Sigmoid colon (tissue), 7 donors: Measurements from ENCODE around the gene RABGAP1L. TPM values are rescaled to one million over a fixed set of nuclear protein-coding genes. Genes with fewer than 3 reads are reported as not detected.

Experiments used
- DNase-seq: peaks from one replicate; pipeline ENCODE4 v3.0.0-alpha.2; 2019
- H3K27ac ChIP-seq, 4 donors: fragments of 200-600 bp; sonication (generic); one replicate each; pipeline ENCODE4 v1.5.1; 2016 to 2019; ENCODE audit warnings: mild to moderate bottlenecking in 1 of 4
- H3K27me3 ChIP-seq, 3 donors: fragments of 200-600 bp; sonication (generic); one replicate each; pipeline ENCODE4 v1.5.1; 2019; ENCODE audit warnings: mild to moderate bottlenecking in 1 of 3
- H3K36me3 ChIP-seq, 4 donors: fragments of 200-600 bp; sonication (generic); one replicate each; pipeline ENCODE4 v1.5.1; 2016 to 2019
- H3K4me1 ChIP-seq, 4 donors: fragments of 200-600 bp; sonication (generic); one replicate each; pipeline ENCODE4 v1.5.1; 2017 to 2019
- H3K4me3 ChIP-seq, 4 donors: fragments of 200-600 bp; sonication (generic); one replicate each; pipeline ENCODE4 v1.5.1; 2017 to 2019; ENCODE audit warnings: mild to moderate bottlenecking in 2 of 4, moderate library complexity in 1 of 4
- H3K9me3 ChIP-seq, 4 donors: fragments of 200-600 bp in 3 of 4; sonication (generic) in 3 of 4; one replicate each; pipeline versions ENCODE4 v1.5.1 to v1.6.1; 2013 to 2019
- CTCF ChIP-seq, 4 experiments: fragments of 450-650 bp in 3 of 4; fragments of 200-600 bp in 1 of 4; IDR thresholded peaks; one replicate each; pipeline ENCODE4 v1.5.1; 2016 to 2019; ENCODE audit warnings: antibody characterized with exemption in 4 of 4, mild to moderate bottlenecking in 3 of 4, moderate library complexity in 2 of 4
- EP300 ChIP-seq, 4 donors: sonication (generic); formaldehyde crosslinking; IDR thresholded peaks; one replicate each; pipeline ENCODE4 v1.6.1; 2017; ENCODE audit warnings: antibody characterized with exemption in 4 of 4
- POLR2A ChIP-seq, 2 donors: fragments of 450-650 bp; IDR thresholded peaks; one replicate each; pipeline ENCODE4 v1.6.1; 2016; ENCODE audit warnings: antibody characterized with exemption in 2 of 2, mild to moderate bottlenecking in 2 of 2, moderate library complexity in 2 of 2
- POLR2AphosphoS5 ChIP-seq, 4 donors: sonication (generic); formaldehyde crosslinking; IDR thresholded peaks; one replicate each; pipeline ENCODE4 v1.6.1; 2017; ENCODE audit warnings: antibody characterized with exemption in 4 of 4
- WGBS, 2 donors: extraction: QIAGEN DNeasy Blood & Tissue Kit; methylation state at CpG; one replicate each; pipeline ENCODE4 v1.1.7; 2013; 5-methylcytosine and 5-hydroxymethylcytosine counted together
- intact Hi-C: fragments of 100-400 bp; cut with DNase I; formaldehyde crosslinking; loops from one replicate; pipeline ENCODE4 v1.15.1; 2023
- polyA plus RNA-seq, 3 donors: library from polyadenylated mRNA; stranded (reverse); fragments of 200-250 nt; gene quantifications; one replicate each; pipeline ENCODE4 v1.2.3, GENCODE V29; 2013
- total RNA-seq, 4 donors: library from RNA; depleted of rRNA; stranded (reverse); fragments of >200 nt; gene quantifications; one replicate each; pipeline ENCODE4 v1.1.0, GENCODE V29; 2016
- donor health status: healthy with polysubstance abuse.
- donor health status: Bipolar disorder and iron deficiency.
- donor health status: healthy.

RABGAP1L gene
- total and polyA plus RNA-seq, 7 donors, result 25.2 to 42.9 (median 35.4) TPM

DNA sequence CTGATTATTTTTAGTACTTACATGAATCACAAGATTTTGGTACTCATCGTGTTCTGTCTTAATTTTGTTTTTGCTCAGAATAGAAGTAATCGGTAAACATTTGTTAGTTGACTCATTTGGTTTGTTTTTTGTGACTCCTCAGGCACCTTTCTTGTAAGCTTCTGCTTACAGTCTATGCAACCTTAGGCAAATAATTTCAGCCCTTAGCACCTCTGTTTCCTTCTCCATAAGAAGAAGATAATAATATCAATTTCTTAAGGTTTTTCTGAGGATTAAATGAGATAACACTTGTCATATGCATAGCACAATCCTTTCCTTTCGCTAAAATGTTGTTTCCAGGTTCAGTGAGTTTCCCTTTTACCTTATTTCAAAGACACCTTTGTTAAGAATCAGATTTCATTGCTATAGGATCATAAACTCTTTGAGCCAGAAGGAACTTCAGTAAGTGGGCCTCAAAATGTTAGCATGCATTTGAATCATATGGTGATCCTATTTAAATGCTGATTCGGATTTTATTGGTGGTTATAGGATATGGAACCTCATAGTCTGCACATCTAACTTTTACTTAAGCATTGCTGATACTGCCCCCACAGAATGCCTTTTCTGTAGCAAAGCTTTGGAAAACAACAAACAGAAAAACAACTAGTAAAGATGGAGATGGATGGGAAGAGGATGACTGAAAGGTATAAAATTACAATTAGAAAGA is 567.7 kb downstream of the RABGAP1L start:
- intact Hi-C loops, result no loop called here
- Histone ChIP-seq H3K4me1 (no peaks in the 10 kb centered on the region), H3K36me3 (no peaks in the 10 kb centered on the region), H3K9me3 (no peaks in the 10 kb centered on the region), H3K27ac (no peak overlapping the region), H3K27me3 (no peaks in the 10 kb centered on the region), H3K4me3 (no peak overlapping the region)
- 47 to 69% methylated on average over 4 of the region's 4 CpGs for WGBS, 2 donors
- TF ChIP-seq EP300 (IDR thresholded peaks at IDR 0.05), result no peak
- TF ChIP-seq POLR2A (IDR thresholded peaks at IDR 0.05), result no peak
- no peak for DNase-seq

GRCh38 chr1:174734270-174734669 is 575.0 kb downstream of the RABGAP1L start:
- Histone ChIP-seq H3K4me1 (no peaks in the 10 kb centered on the region), H3K27ac (no peak overlapping the region), H3K27me3 (no peaks in the 10 kb centered on the region), H3K36me3 (no peaks in the 10 kb centered on the region), H3K9me3 (no peaks in the 10 kb centered on the region), H3K4me3 (no peak overlapping the region)
- TF ChIP-seq POLR2A (IDR thresholded peaks at IDR 0.05) (no peak), CTCF (IDR thresholded peaks at IDR 0.05) (no peak), EP300 (IDR thresholded peaks at IDR 0.05) (no peak), POLR2AphosphoS5 (IDR thresholded peaks at IDR 0.05) (no peak)
- DNase-seq, result no peak
- 95 to 96% methylated on average over 2 of the region's 2 CpGs for WGBS, 2 donors
- intact Hi-C loops, result no loop called here

- Histone ChIP-seq H3K36me3 (no peaks in the 10 kb centered on the region), H3K27ac (no peak overlapping the region), H3K4me3 (no peak overlapping the region), H3K4me1 (no peaks in the 10 kb centered on the region), H3K27me3 (no peaks in the 10 kb centered on the region), H3K9me3 (no peaks in the 10 kb centered on the region)
- TF ChIP-seq EP300 (IDR thresholded peaks at IDR 0.05) (no peak), CTCF (IDR thresholded peaks at IDR 0.05) (no peak), POLR2A (IDR thresholded peaks at IDR 0.05) (no peak), POLR2AphosphoS5 (IDR thresholded peaks at IDR 0.05) (no peak)
- WGBS, 2 donors, result 97 to 99% methylated on average over 2 of the region's 2 CpGs
- intact Hi-C loops, result no loop called here
- DNase-seq, result no peak
These were observed 577.5 kb downstream of the RABGAP1L start for GRCh38 chr1:174736831-174737230.

DNA sequence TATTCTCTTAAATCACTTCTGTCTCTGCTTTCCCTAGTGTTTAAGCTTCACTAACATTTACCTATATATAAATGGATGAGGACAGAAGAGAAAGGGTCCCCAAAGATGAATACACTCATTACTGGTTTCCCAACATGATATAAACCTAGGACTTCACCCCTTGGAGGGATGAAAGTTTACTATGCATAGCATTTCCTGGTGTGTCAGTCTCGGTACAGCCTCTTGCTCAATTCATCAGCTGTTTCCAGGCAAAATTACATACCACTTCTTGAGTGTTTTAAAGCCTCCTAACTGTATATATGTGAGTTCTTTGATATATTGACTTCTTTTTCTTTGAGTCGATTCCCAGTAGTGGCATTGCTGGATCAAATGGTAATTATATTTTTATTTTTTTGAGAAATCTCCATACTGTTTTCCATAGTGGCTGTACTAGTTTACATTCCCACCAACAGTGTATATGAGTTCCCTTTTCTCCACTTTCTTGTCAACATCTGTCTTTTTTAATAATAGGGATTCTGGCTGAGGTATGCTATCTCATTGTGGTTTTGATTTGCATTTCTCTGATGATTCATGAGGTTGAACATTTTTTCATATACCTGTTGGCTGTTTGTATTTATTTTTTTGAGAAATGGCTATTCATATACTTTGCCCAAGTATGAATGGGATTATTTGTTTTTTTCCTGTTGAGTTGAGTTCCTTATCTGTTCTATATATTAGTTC is 581.1 kb downstream of the RABGAP1L start:
- DNase-seq, result no peak
- no peaks in the 10 kb centered on the region for H3K36me3 ChIP-seq
- no peak for TF ChIP-seq CTCF (IDR thresholded peaks at IDR 0.05)
- no peak for TF ChIP-seq POLR2A (IDR thresholded peaks at IDR 0.05)
- H3K4me3 ChIP-seq, result no peak overlapping the region
- H3K27ac ChIP-seq, result no peak overlapping the region
- no peaks in the 10 kb centered on the region for H3K27me3 ChIP-seq
- H3K9me3 ChIP-seq, result no peaks in the 10 kb centered on the region
- H3K4me1 ChIP-seq, result no peaks in the 10 kb centered on the region
- WGBS, 2 donors, result 45 to 53% methylated on average over 2 of the region's 2 CpGs
- intact Hi-C loops, result no loop called here

DNA sequence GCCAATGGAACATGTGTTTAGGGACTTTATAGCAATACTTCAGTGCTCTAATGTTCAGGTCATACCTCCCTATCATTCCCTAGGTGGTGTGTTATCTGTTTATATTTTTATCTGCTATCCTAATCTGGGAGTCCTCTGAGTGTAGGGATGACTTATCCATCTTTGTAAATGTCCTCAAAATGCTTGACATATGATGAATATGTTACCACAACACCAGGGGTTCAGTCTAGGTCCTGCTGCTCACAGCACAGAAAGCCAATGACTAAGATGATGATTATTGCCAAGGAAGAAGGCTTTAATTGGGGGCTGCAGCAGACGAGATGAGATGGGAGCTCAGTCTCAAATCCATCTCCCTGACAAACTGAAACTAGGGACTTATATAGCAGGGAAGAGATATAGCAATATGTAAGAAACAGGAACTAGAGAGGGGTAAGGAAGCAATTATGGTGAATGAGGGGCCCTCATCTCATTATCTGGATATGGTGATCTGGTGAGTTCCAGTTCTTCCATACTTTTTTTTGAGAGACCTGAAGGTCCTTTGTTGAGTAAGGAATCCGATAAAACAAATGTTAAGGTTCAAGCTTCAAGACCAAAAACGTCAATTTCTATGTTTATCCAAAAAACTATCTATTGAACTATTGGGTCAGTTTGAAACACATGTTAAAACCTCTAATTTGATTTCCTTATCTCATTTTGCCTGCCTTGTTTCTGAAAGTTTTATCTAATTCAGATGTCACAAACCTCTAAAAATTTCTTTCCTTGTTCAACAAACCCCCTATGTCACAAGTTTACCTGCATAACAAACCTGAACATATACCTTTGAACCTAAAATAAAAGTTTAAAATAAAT is 583.7 kb downstream of the RABGAP1L start:
- H3K36me3 ChIP-seq, result no peaks in the 10 kb centered on the region
- DNase-seq, result no peak
- H3K4me3 ChIP-seq, result no peak overlapping the region
- H3K27me3 ChIP-seq, result no peaks in the 10 kb centered on the region
- no peak overlapping the region for H3K27ac ChIP-seq
- H3K4me1 ChIP-seq, result no peaks in the 10 kb centered on the region
- intact Hi-C loops, result no loop called here
- 77 to 81% methylated on average over 3 of the region's 3 CpGs for WGBS, 2 donors
- no peaks in the 10 kb centered on the region for H3K9me3 ChIP-seq
- TF ChIP-seq CTCF (IDR thresholded peaks at IDR 0.05) (no peak), POLR2AphosphoS5 (IDR thresholded peaks at IDR 0.05) (no peak), POLR2A (IDR thresholded peaks at IDR 0.05) (no peak), EP300 (IDR thresholded peaks at IDR 0.05) (no peak)
